Nucleus accumbens (tissue), 56 donors: ENCODE data around the gene TMEM92.
A peak's percentile ranks its signal among the peaks of the same experiment; 100 is the strongest.
"Not testable (repeated sequence)": the region's sequence is repeated elsewhere in the genome, so short reads cannot be mapped to it uniquely, and the experiment has no call there.

Experiments
- DNase-seq, 56 donors: peaks; one replicate each; lab custom pipeline; 2025; lab: John Stamatoyannopoulos, UW

The TMEM92 gene

DNA sequence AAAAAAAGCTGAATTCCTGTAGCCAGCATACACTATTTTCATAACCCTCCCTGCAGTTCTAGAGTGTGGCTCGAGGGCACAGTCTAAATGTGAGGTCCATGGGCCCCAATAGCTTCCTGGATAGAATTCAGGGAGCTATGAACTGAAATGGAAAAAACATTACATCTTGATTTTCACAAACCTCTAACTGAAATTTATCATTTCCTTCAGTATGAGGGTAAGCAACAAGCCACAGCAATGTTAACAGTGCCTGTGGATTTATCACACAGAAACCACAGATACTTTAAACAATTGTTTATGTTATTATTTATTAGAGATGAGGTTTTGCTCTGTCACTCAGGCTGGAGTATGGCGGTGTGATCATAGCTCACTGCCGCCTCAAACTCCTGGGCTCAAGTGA, 18.2 kb downstream of the TMEM92 start:
- DNase-seq = no peak

DNA sequence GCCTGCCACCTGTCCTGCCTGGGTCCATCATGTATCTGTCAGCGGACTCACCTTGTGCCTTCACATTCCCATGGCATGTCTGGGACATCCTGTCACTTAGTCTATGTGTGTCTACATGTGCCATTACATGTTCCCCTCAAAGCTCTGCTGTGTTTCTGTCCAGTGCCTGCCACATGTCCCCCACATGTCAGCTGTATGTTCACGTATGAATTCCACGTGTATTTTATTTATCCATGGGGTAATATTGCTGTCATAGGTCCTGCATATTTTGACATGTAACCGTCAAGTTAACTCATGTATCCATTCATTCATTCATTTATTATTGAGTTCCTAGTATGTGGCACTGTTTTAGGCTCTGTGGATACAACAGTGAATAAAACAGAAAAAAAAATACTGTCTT, 20.8 kb downstream of the TMEM92 start:
- no peak for DNase-seq

DNA sequence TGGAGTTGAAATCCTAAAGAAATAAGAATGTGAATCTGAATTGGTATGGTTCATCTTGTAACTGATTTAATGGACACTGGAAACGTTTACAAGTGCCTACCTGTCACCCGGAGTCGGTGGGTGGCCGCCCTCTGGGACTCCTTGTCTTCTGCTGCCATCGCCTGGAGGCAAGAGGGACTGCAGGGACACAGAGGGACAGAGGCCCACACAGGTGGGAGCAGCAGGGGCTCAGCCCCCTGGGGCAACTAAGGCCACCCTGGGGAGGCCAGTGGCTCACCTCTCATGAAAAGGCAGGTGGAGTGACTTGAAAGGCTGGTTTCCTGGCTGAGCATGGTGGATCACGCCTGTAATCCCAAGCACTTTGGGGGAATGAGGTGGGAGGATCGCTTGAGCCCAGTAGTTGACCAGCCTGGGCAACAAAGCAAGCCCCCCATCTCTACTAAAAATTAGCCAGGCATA, 23.2 kb downstream of the TMEM92 start:
- peak in 48 of 56 donors; percentile 2 to 80 (median 32) for DNase-seq

DNA sequence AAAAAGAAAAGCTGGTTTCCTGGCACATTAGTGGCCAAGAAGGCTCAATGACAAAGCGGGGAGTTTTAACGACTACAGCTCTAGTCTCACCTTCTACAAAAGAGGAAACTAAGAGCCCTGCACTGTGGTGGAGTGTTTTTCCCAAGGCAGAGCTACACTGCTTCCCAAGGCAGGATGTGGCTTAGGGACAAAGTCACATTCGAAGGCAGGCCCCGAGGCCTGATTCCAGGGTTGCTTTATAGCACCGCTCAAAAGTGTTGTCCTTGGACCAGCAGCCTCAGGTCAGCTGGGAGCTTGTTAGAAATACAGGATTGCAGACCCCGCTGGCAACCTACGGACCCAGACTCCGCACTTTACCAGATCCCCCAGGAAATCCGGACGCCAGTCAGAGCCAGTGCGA, 23.8 kb downstream of the TMEM92 start:
- no peak for DNase-seq

DNA sequence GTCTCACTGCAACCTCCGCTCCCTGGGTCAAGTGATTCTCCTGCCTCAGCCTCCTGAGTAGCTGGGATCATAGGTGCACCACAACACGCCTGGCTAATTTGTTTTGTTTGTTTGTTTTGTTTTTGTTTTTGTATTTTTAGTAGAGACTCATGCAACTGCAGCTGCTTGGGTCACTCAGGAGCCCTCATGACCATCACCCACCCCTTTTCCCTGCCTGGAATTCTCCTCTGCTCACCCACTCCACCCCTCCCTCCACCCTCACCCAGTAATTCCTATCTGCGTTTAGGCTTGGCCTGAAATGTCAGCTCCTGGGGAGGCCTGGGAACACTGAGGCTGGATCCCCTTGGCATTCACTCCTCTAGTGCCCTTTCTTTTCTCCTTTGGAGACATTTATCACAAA, 25.5 kb downstream of the TMEM92 start:
- no peak for DNase-seq

DNA sequence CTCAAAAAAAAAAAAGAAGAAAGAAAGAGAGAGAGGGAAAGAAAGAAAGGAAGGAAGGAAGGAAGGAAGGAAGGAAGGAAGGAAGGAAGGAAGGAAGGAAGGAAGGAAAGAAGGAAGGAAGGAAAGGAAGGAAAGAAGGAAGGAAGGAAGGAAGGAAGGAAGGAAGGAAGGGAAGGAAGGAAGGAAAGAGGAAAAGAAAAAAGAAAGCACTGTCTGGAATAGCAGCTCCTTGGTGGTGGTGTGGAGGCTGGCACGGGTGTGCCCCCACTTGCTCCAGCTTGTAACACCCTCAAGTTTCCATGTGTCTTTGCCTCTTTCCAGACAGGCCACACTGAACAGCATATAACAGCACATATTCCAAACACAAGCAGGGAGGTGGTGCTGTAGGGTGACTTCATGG, 26.6 kb downstream of the TMEM92 start:
- DNase-seq = not testable (repeated sequence)

DNA sequence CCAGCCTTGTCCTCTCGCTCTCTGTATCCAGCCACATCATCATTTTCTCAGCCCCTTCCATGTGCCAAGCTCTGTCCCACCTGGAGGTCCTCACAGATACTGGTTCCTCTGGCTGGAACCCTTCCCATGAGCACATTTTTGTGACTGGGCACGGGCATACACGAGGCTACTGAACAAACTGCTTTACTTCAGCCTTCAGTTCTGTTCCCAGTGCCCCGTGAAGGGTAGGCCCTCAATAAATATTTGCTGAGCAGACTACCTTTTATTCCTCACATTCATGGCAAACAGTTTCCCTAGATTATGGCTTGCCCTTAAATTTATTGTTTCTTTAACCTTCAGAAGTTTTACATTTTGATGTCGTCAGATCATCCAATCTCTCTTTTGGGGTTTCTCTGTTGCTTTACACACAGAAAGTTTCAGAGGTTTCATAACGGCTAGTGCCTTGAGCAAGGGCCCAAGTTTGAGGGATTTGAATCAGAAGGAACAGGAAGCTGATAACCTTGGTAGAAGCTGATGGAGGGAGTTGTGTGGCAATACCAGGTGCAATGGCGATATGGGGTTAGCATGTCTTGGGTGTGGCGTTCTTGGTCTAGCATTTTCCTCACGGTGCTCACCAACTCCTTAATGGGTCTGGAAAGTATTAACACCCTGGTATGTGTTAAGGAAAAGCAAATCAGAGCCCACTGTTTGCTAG, 27.8 kb downstream of the TMEM92 start:
- no peak for DNase-seq

DNA sequence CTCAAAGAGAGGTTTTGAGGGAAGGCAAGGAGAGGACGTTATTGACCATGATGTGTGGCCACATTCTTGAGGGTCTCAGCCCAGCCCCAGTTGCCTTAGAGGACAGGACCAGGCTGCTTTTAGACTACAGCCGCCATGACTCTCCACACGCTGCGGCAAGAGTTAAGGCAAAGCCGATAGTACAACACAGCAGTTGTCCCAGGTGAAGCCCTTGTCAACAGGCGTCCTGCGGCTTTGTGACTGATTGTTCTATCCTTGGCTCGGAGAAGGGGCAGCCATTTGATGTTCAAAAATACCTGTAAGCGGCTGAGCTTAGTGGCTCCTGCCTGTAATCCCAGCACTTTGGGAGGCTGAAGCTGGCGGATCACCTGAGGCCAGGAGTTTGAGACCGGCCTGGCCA, 28.8 kb downstream of the TMEM92 start:
- DNase-seq = no peak

DNA sequence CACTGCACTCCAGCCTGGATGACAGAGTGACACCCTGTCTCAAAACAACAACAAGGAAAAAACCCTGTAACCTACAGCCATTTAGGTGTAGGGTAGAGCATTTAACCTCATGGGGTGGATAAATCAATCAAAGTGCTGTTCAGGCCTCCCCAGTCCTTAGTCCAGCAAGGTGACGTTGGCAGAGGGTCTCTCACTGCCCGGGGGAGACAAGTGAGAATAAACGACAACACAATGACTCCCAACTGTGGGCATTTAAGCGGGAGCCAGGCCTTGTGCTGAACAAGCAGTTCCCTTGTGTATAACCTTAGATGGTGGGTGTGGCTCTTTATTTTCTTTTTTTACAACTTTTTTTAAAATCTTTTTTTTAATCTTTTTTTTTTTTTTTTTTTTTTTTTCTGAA, 29.3 kb downstream of the TMEM92 start:
- DNase-seq = no peak

DNA sequence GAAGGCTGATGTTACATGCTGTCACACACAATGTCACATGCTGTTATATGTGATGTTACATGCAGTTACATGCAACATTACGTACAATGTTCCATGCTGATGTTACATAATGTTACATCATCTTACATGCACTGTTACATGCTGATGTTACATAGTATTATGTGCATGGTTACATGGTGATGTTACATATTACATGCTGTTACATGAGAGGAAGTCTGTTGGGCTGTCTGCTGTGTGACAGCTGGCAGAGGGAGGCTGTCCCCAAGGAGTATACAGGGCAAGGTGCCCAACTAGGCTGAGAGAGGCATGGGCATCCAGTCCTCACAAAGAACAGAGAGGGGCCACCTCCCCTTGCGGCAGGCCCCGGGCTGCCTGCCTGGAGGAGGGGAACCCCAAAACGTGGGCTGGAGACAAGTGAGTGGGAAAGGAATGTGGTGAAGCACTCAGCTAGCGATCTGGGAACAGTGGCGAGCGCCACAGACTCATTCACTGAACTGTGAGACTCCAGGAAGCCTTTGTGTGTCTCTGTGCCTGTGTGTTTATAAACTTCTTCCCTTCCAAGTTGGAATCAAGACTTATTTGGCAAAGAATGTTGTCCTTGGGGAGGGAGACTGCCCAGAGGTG, 30.6 kb downstream of the TMEM92 start:
- no peak for DNase-seq

DNA sequence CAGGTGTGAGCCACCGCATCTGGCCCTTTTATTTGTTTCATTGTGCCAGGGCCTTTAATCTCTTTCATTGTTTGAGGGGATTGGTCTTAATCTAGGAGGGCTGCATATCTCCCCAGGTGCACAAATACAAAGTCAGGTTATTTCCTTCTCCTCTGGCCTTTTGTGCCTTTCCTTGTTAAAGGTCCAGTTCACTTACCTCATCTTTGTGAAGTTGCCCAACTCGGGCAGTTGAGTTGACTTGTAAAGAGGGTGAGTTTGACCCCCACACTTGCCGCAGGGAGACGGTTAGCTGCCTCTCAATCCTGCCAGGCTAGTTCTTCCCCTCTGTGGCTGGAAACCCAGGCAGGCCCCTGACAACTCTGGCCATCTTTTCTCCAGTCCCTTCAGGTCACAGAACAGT, 33.4 kb downstream of the TMEM92 start:
- DNase-seq = no peak

DNA sequence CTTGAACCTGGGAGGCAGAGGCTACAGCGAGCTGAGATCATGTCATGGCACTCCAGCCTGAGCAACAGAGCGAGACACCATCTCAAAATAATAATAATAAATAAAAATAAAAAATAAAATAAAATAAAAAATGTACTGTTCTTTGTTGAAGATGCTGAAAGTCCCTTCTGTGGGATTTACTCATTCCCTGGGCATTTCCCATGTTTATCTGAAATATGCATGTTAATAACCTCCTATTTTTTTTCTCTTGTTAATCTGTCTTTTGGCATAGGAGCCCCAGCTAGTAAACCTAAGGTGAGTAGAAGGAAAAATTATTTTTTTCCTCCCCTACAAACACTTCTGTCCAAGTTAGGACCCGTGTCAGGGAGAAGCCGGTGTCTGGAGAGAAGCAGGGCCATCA, 34.4 kb downstream of the TMEM92 start:
- no peak for DNase-seq

DNA sequence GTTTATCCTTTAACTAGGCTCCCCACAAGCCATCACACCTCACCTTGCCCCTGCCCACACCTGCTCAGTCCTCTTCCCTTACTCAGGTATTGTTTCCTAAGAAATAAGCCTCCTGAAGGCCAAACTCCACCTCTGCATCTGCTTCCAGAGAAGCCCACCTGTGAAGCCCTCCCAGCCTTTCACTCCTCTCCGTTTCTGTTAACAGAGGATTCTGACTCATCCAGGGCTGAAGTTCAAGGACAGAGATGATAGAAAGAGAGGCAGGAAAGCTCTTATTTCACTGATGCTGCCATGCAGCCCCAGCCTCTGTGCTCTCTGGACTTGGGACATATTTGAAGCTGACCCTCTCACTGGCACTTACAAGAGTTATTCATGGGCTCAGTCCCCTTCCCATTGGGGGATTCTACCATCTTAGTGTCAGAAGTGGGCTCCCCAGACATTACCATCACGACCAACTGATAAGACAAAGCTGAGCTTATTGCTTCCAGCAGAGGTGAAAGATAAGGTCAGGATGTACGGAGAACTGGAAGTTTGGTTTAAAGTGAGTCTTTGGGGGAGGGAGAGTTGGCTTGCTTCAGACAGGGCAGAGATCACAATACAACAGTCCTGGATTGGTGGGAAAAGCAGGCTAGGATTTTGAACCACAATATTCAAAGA, 36.3 kb downstream of the TMEM92 start:
- DNase-seq = no peak

DNA sequence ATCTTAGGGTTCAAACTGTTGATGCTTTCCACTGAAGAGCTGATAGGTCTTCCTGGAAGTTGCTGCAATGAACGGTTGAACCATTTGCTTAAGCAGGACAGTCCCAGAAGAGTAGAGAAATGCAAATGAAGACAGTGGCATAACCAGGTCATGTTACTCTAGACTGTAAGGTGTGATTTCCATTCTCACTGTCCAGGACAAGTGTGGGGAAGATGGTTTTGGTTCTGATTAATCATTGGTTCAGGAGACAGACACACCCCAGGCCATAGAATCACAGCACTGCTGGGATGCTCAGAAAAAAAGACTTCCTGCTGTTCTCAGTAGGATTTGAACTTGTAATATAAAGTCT, 36.8 kb downstream of the TMEM92 start:
- DNase-seq = no peak

DNA sequence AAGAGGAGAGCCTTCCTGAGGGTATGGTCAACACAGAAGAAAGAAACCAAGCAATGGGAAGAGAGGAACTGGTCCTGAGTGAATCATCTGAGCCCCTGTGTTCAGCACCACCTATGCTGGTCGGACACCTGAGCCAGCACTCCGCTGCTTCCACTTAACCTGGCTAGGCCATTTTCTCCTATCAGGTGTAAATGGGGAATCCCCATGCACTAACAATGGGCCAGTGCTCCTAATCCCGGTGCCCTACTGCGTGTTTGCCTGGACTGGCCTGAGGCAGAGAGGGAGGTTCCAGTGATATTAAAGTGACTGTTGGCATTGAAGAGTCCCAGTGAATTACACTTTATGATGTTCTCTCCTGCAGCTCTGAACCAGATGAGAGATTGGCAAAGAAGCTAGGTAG, 37.2 kb downstream of the TMEM92 start:
- DNase-seq = no peak

DNA sequence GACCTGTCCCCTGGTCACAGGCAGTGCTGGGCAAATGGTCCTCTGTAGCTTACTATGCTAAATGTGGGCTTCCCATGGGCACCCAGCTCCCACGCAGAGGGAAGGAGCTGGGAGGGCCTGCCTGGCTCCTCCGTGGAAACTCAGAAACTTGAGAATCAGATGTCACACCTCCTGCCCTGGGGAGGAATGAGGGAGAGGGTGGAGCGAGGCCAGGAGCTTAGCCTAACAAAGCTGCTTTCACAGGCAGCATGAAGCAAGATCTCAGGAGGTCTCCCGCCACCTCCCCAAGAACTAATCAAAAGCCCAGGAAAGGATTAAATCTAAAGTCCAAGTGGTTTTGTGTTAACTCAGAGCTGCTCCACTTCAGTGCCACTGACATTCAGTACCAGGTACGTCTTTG, 38.0 kb downstream of the TMEM92 start:
- no peak for DNase-seq

DNA sequence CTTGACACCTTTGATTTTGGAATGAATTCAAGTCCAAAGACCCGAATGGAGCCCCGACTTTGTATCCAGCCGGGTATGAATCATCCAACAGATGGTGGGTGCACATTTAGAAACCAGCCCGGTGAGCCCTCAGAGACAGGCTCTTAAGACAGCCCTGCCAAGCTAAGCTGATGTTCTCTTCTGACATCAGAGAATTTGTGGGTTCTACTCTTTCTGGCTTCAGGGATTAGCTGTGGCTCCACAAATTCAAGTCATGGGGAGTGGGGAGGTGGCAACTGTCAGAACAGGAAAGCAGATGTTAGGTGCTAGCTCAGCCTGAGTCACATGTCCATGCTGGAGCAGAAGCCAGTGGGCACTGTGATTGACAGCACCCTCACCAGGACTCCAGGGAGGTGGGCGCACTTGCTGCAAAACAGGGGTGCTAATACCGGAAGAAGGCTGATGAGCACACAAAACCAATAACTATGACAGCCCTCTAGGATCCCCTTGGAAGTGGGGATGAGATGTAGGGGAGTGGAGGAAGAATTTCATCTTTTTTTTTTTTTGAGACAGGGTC, 40.3 kb downstream of the TMEM92 start:
- no peak for DNase-seq

DNA sequence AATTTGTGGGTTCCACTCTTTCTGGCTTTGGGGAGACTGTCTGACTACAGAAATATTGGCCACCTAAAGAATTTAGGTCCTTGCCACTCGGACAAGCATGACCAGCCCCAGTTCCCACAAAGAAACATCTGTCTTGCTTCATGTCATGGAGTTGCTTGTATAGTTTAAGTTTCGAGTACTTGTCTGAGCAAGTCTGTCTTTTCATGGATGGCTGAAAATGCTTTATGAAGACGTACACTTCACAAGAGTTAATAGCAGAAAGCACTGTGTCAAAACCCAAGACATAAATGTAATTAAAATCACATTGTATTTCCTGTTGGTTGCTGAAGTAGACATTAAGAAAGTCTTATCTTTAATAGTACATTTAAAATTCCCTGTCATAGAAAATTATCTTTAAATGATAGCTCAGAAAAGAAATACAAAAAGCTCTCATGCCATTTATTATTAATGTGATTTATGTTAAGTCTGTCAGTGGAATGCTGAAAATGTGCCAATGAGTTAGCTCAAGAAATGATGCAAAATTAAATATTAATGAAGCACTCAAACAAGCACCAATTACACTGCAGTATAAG, 41.8 kb downstream of the TMEM92 start:
- no peak for DNase-seq

DNA sequence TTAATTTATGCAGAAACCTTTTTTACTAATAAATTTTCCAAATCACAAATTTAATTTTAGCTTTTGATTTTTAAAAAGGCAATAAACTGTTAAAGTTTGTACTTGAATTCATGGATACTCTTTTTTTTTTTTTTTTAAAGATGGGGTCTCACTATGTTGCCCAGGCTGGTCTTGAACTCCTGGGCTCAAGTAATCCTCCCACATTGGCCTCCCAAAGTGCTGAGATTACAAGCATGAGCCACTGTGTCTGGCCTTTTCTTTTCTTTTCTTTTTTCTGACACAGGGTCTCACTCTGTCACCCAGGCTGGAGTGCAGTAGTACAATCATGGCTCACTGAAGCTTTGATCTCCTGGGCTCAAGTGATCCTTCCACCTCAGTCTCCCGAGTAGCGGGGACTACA, 42.4 kb downstream of the TMEM92 start:
- not testable (repeated sequence) for DNase-seq

DNA sequence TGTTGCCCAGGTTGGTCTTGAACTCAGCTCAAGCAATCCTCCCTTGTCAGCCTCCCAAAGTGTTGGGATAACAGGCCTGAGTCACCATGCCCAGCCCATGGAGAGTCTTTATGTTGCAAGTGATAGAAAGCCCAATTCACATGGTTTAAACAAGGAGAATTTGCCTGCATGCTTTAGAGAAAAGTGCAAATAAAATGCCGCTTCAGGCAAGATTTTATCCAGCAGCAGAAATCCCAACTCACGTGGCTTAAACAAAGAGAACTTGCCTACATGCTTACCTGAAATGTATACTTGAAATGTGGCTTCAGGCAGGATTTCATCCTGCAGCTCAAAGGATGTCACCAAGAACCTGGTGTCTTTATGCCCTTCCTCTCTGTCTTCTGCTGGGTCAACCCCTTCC, 42.9 kb downstream of the TMEM92 start:
- no peak for DNase-seq

DNA sequence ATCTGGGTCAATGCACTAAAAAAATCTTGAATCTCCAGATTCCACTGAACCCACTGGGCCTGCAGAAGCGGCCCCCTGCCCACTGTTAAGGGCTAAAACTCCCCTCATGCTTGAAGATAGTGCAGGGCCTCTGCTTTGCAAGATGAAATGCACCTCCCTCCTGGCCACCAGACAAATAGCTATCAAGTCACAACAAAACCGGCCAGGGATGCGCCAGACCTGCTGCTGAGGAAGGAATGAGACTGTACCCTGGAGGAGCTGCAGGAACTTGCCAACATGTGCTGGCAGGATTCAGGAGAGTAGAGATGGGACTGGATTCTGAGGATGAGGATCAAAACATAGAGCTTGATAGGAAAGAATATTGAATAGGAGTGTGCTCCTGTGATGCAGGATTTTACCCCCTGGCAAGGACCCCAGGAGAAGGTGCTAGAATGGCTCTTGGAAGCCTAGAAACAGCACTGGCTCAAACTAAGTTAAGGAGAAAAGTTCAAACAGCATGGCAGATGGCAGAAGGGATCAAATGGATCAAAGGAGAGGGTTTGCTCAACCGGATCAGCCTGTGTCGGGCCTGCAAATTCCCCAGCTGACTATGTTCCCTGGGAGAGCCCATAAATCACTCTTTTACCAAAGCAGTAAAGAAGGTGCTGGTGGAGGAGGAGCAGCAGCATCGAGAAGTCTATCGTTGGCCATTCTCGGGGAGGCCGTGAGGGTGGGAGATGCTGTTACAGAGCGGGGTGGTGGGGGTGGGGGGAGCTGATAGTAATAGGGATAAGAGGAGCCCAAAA, 44.4 kb downstream of the TMEM92 start:
- DNase-seq = no peak
